Measurements from ENCODE around the gene DGKB.
A peak's percentile ranks its signal among the peaks of the same experiment; 100 is the strongest.

DGKB gene

DNA sequence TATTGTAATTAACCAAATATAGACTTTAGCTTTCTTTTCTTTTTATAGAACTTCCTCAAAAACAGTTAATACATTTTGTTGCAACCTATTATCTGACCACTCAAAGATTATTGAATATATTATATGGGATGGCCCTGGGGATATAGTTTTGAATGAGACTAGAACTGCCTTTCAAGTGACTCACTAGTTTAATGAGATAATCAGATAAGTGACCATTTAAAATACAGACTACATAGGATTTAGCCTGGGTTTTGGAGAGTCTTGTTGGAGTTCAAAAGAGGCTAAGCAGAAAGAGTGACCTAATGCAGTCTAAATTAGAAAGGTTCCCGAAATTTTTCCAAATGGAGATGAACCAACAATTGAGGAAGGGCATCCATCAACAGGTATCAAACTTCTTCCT, 607.9 kb downstream of the DGKB start:
- TF ChIP-seq ELF4 (IDR thresholded peaks at IDR 0.05) (no peak), ARNT (IDR thresholded peaks at IDR 0.05) (no peak), CTBP1 (IDR thresholded peaks at IDR 0.05; ENCODE audit: borderline replicate concordance) (no peak), LEF1 (IDR thresholded peaks at IDR 0.05; ENCODE audit: borderline replicate concordance) (no peak), FOXA1 (IDR thresholded peaks at IDR 0.05) (no peak), ZNF384 (IDR thresholded peaks at IDR 0.05) (no peak), NFRKB (IDR thresholded peaks at IDR 0.05) (no peak), FOXK2 (IDR thresholded peaks at IDR 0.05) (no peak), PKNOX1 (IDR thresholded peaks at IDR 0.05) (no peak), TARDBP (IDR thresholded peaks at IDR 0.05) (no peak)
- POLR2A ChIA-PET: no interaction called here
- CTCF ChIA-PET: no interaction called here
- no peak for DNase-seq (ENCODE audit: extremely low spot score)

DNA sequence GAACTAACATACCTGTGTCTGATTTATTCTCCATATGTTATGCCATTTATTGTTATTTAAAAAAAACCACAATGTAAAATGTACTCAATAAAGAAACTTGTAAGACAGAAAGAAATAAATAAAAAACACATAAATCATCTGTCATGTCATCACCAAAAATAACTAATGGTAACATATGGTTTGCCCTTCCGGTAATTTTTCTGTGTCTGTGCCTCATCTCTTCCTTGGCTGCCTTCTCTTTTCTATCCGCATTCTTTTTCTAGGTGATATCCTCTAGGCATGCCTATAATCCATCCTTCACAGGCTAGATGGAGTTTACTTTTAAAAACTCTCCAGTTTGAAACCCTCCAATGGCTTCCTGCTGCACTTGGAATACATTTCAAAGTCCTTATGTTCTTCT, 609.1 kb downstream of the DGKB start:
- no peak for DNase-seq (ENCODE audit: extremely low spot score)
- TF ChIP-seq PKNOX1 (IDR thresholded peaks at IDR 0.05): peak; percentile 59
- no peak for TF ChIP-seq HDGF (IDR thresholded peaks at IDR 0.05; ENCODE audit: borderline replicate concordance)
- ChIA-PET CTCF (no interaction called here), POLR2A (no interaction called here)

- TF ChIP-seq LEF1 (IDR thresholded peaks at IDR 0.05; ENCODE audit: borderline replicate concordance) (no peak), HDGF (IDR thresholded peaks at IDR 0.05; ENCODE audit: borderline replicate concordance) (no peak), SP1 (IDR thresholded peaks at IDR 0.05) (no peak), ARNT (IDR thresholded peaks at IDR 0.05) (no peak), FOXK2 (IDR thresholded peaks at IDR 0.05) (no peak), NFRKB (IDR thresholded peaks at IDR 0.05) (no peak), PKNOX1 (IDR thresholded peaks at IDR 0.05) (no peak), FOXM1 (IDR thresholded peaks at IDR 0.05; ENCODE audit: borderline replicate concordance) (no peak), ZNF384 (IDR thresholded peaks at IDR 0.05) (no peak), SUZ12 (IDR thresholded peaks at IDR 0.05) (no peak), FOXA1 (IDR thresholded peaks at IDR 0.05) (no peak), ELF4 (IDR thresholded peaks at IDR 0.05) (no peak), L3MBTL2 (conservative IDR thresholded peaks at IDR 0.05) (no peak), BHLHE40 (IDR thresholded peaks at IDR 0.05; ENCODE audit: borderline replicate concordance) (no peak), CTBP1 (IDR thresholded peaks at IDR 0.05; ENCODE audit: borderline replicate concordance) (no peak), TARDBP (IDR thresholded peaks at IDR 0.05) (no peak)
- DNase-seq (ENCODE audit: extremely low spot score): no peak
- CTCF ChIA-PET: no interaction called here
- POLR2A ChIA-PET: no interaction called here
Measured at GRCh38 chr7:14292737-14293136, 609.8 kb downstream of the DGKB start.

DNA sequence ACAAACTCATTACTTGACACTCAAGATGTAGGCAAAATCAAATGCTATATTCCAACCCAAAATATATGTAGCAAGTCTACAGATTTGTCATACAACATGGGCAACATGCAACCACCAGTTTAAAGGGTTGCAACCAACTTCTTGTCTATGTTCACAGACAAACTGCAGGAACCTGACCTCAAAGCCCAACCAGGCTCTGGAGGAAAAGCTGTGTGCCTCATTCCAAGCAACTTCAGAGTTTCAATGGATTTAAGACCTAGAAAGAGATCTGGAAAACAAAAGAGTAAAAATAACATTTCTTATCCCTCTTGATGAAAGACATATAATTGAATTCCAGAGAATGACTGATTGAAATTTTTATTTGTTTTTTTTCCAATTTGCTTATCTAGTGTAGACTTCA, 612.6 kb downstream of the DGKB start:
- POLR2A ChIA-PET: no interaction called here
- DNase-seq (ENCODE audit: extremely low spot score): peak; percentile 21
- TF ChIP-seq SUZ12 (IDR thresholded peaks at IDR 0.05): no peak
- no peak for TF ChIP-seq CTBP1 (IDR thresholded peaks at IDR 0.05; ENCODE audit: borderline replicate concordance)
- TF ChIP-seq FOXA1 (IDR thresholded peaks at IDR 0.05): no peak
- no peak for TF ChIP-seq FOXM1 (IDR thresholded peaks at IDR 0.05; ENCODE audit: borderline replicate concordance)
- TF ChIP-seq ARNT (IDR thresholded peaks at IDR 0.05): no peak
- no peak for TF ChIP-seq HDGF (IDR thresholded peaks at IDR 0.05; ENCODE audit: borderline replicate concordance)
- no peak for TF ChIP-seq FOXK2 (IDR thresholded peaks at IDR 0.05)
- no peak for TF ChIP-seq TARDBP (IDR thresholded peaks at IDR 0.05)
- CTCF ChIA-PET: no interaction called here

DNA sequence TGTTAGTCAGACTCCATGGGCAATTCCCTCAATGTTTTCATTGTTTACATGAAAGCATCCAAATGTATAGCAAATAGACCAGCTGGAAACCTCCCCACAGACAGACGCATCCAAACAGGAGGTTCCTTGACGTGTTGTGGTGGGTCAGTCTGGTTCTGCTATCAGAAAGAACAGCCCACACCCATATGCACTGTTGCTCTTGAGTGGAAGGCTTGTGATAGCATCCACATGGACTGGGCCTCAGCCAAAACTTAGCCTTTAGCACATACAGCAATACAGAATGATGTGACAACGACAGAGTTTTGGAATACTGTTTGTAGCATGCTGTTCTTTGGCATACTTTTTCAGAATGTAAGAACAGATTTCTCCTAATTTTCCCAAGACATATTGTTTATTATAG, 613.9 kb downstream of the DGKB start:
- POLR2A ChIA-PET: no interaction called here
- CTCF ChIA-PET: interaction anchor here (0.6 kb wide), 1 partner anchor 403 kb away, joined by 3 read pairs; no protein-coding TSS in a partner anchor
- no peak for DNase-seq (ENCODE audit: extremely low spot score)
- TF ChIP-seq FOXM1 (IDR thresholded peaks at IDR 0.05; ENCODE audit: borderline replicate concordance) (no peak), TARDBP (IDR thresholded peaks at IDR 0.05) (no peak), BHLHE40 (IDR thresholded peaks at IDR 0.05; ENCODE audit: borderline replicate concordance) (no peak), FOXK2 (IDR thresholded peaks at IDR 0.05) (no peak), LEF1 (IDR thresholded peaks at IDR 0.05; ENCODE audit: borderline replicate concordance) (no peak), NFRKB (IDR thresholded peaks at IDR 0.05) (no peak), HDGF (IDR thresholded peaks at IDR 0.05; ENCODE audit: borderline replicate concordance) (no peak), L3MBTL2 (conservative IDR thresholded peaks at IDR 0.05) (no peak), SUZ12 (IDR thresholded peaks at IDR 0.05) (no peak), ELF4 (IDR thresholded peaks at IDR 0.05) (no peak), ZNF384 (IDR thresholded peaks at IDR 0.05) (no peak), SP1 (IDR thresholded peaks at IDR 0.05) (no peak), FOXA1 (IDR thresholded peaks at IDR 0.05) (no peak), CTBP1 (IDR thresholded peaks at IDR 0.05; ENCODE audit: borderline replicate concordance) (no peak), PKNOX1 (IDR thresholded peaks at IDR 0.05) (no peak), ARNT (IDR thresholded peaks at IDR 0.05) (no peak)

DNA sequence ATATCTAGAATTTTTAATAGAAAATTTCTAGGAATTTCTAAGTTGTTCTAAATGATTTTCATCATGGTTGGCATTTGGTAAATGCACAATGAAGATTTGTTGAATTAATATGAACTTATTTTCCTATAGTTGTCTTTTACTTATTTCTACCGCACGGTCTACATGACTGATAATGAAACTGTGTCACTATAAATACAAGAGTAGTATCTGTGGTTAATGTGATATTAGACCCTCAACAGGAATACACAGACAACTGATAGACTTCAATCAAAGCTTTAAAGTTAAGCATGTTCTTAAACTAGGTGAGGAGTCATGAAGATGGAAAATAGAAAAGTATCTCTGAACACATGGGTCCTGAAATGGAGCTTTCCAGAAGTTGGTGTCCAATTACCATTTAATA, 615.2 kb downstream of the DGKB start:
- TF ChIP-seq NFRKB (IDR thresholded peaks at IDR 0.05) (no peak), CTBP1 (IDR thresholded peaks at IDR 0.05; ENCODE audit: borderline replicate concordance) (no peak)
- CTCF ChIA-PET: no interaction called here
- POLR2A ChIA-PET: no interaction called here
- no peak for DNase-seq (ENCODE audit: extremely low spot score)

Data from HEK293T (cell line).